Occipital lobe (tissue), 2 donors: ENCODE data around the gene LPGAT1. TPM values are rescaled to one million over a fixed set of nuclear protein-coding genes. Genes with fewer than 3 reads are reported as not detected.

Experiments
- DNase-seq: peaks from one replicate; lab custom pipeline; 2025; lab: John Stamatoyannopoulos, UW
- total RNA-seq: library from RNA; depleted of rRNA; stranded (reverse); fragments of >200 nt; gene quantifications from one replicate; pipeline ENCODE4 v1.2.3, GENCODE V29; 2014

Gene LPGAT1
- total RNA-seq, 1 donor from 2014 or later = 97.9 TPM

DNA sequence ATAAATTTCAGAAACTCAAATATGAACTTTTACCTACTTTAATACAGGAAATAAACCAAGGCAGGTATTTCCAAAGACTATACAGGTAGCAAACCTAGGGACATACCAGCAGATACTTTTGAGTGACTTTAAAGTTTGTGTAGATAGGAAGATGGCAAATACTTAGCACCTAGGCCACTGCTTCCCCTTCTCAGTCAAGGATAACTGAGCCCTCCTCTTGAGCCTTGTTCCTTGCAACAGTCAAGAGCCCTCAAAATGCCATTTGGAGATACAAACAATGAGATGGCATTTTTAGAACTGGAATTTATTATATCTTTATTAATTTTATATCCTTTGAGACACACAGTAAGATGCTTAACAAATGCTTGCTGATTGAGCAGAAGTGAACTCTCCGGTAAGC is 65.9 kb downstream of the LPGAT1 start:
- no peak for DNase-seq

DNA sequence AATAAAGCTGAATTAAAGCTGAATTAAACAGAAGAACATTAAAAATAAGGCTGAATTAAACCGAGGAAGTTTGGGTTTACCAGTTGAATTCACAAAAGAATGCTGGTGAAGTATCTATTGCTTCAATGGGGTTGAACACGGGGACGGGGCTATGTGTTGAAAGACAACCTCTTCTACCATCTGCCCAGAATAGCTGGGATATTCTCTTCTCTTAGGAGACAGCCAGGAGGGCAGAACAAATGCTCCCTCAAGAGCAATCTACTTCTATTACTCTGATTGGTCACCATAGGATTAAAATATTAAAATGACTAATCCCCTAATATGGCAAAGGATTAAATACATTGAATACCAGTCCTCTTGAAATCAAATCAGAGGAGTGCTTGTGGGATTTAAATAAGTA is 68.4 kb downstream of the LPGAT1 start:
- no peak for DNase-seq

DNA sequence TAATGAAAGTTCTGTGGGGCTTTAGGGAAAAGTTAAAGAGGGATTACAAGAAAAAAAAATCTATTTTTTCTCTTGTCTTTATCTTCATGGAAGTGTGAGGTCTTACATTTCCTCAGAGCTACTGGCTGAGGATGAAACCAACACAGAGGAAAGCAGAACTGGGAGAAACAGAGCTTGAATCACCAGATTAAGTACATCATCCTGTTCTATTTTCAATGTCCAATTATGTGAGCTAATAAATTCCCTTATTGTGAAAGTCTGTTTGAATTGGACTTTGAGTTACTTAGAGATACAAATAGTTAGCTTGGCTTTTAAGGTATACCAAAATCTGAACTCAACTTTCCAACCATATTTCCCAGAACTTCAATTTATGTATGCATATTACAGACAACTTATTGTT is 69.2 kb downstream of the LPGAT1 start:
- no peak for DNase-seq

DNA sequence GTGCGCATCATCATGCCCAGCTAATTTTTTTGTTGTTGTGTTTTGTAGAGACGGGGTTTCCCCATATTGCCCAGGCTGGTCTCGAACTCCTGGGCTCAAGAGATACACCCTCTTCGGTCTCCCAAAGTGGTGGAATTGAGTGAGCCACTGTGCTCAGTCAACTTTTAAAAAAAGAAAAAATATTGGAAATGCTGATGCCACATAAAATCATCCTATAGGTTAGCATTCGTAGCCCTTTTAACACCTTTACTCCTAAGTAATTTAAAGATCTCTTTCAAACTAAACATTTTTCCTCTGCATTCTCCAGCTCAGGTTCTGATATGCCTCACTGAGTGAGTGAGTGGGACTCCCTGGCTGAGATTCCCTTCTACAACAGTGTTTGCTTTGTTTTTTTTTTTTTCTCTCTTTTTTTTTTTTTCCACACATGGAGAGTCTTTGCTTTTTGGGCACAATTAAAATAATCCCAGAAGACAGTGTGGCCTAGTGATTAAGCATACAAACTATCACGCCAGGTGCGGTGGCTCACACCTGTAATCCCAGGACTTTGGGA is 74.0 kb downstream of the LPGAT1 start:
- DNase-seq = no peak

DNA sequence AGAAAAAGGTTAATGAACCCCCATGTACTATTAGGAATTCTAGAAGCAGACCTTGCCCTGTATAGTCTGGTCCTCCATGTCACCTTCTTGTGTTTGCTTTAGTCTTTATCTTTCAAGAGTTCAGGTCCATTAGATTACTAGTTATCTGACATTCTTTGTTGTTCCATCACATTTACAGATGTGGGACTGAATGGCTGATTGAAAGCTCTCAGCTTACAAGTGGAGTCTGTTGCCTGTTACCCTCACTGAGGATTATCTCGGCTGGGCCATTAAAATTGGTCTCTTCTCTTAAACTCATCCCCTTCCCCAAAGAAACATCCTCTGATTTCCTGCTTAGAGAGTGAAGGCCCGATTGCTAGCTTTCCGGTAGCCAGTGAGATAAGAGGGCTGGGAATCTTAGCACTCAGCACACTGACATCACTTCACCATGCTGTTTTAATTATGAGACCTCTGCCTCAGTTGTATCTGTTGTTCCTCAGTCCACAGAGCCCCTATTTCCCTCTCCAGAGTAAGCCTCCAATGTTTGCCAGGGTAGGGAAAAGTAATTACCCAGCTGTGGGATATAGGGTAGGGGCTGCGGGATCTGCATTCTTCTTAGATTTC is 76.8 kb downstream of the LPGAT1 start:
- DNase-seq = no peak

DNA sequence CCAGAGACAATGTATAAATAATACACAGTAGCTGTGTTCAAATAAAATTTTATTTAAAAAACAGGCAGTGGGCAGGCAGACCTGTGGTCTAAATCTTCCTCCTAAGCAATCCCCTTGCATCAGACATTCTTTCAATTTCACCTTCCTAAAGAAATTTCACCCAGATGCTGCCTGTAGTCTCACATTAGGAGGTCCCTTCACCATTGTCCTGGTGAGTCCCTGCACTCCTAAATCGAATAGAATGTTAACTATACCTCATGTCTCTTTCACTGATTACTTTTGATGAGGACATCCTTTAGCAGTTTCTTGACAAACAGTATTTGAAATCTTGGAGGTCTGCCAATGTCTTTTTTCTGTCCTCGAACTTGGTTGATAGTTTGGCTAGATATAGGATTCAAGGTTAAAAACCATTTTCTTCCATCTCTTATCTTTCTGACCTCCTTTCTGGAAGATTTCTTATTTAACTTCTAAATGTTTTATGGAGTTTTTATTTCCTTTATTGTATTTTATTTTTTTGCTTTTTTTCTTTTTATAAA is 77.5 kb downstream of the LPGAT1 start:
- DNase-seq = no peak

DNA sequence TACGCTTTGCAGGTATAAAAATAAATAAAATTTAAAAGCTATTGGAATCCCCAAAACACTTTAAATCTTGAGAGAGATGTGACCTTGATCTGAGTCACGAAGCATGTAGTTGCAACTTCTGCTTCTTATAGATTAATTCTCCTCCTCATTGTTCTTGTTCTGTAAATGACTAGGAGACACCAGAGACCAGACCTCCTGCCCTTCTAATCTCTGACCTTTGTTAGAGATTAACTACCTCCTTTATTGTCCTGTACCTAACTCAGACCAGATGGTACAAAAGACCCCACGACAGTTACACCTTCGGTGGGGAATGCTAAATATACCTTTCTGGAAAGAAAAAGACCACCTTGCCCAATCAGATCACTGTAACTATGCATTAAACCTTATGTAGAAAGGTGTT is 78.2 kb downstream of the LPGAT1 start:
- no peak for DNase-seq

DNA sequence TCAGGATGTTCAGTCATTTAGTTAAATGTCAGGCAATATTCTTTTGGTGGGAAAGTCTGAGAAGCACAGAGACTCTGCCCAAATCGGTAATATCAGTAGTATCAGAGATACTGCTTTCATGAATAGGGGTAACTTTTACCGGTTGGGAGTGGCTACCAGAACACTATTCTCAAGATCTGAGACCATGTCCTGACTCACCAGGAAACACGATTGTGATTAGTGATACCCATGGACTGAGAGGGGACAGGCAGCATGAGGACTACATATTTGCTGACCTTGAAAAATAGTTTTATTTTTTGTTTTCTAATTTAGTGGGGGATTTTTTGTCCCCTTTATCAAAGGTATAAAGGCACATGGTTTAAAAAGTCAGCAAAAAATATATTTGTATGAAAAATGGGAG is 79.1 kb downstream of the LPGAT1 start:
- no peak for DNase-seq

DNA sequence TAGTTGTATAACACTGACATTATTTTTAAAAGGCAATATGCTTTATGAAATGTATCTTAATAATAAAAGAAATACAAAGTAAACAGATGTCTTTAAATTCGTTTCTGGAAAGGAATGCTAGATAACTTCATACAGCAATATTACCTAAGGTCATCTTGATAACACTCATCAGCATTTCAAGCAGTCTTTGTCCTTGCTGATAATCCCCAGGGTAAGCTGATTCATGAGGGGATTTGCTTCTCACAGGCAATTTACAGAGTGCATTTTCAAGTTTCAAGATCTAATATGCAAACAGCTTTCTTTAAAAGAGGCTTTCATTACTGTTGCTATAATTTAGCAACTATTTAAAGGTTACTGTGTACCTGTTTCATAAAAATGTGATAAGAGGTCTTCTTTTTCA is 80.0 kb downstream of the LPGAT1 start:
- no peak for DNase-seq

DNA sequence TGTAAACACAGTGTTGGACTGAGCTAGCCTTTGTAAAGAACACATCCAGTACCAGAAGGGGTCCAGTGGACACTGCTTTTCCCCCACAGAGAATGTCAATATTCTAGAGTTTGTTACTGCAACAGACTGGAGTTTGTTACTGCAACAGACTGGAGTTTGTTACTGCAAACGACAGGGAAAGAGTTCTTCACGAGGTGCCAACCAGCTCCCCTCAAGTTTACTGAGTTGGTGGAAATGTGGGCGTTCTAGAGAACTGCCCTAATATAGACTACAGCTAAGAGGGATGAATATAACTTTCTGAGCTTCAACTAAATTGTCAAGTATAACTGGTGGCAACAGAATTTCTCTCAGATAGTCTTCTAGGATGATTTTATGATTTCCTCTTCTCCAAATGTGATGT is 81.3 kb downstream of the LPGAT1 start:
- DNase-seq = no peak

DNA sequence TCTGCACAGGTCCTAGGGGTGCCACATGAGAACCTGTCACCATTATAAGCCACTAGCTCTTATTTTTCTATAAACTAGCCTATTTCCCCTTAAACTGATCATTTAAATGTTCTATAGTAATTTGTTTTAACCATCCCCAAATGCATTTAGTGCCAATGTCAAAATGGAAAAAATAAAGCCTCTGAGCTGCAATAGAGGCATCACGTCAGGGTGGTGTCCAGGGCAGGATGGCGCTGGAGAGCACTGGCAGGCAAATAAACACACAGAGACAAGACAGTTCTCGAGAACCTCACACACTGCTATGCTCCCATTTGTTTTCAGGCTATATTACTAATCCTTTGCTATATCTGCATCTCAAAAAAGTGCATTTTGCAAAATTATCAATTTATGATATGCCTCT is 81.8 kb downstream of the LPGAT1 start:
- DNase-seq = no peak

DNA sequence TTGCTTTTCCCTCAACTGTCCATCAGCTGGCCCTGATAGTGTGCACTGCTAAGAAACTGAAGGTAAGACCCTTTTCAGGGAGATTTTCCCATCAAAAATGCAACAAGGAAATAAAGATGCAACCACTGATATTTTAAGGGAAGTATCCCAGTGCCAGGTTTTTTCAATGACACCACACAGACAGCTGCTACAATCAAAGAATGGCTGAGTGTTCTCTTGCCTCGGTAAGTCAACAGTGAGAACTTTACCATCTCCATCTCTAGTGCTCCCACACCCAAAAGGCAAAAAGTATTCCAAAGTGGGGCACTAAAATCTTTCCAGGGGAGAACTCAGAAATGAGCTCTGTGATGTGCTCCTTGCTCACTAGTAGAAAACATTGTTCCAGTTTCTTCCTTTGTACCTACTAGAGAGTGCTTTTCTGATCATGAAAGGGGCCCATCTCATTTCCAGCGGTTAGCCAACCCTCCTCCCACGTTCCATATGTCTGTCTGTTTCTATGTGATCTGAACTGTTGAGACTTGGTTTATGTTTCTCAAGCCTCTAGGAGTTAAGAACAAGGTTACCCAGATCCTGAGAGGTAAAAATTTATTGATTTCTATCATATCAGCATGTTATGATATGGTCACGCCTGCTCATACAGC is 87.6 kb downstream of the LPGAT1 start:
- no peak for DNase-seq

DNA sequence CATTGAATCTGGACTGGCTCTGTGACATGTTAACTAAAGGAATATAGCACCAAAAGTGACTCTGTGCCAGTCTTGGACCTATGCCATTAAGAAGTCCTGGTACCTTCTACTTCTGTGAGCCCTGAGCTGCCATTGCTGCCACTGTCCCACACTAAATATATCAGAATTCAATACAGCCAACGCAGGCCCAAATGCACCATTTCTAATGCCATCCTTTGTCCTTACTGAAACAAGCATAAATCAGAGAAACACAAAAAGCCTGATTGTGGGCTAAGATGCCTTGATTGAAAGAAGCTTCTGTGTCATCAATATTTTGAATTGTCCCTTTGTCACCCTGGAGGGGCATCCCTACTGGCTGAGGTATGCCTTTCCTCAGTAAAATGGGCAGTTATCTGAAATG is 88.3 kb downstream of the LPGAT1 start:
- DNase-seq = no peak

DNA sequence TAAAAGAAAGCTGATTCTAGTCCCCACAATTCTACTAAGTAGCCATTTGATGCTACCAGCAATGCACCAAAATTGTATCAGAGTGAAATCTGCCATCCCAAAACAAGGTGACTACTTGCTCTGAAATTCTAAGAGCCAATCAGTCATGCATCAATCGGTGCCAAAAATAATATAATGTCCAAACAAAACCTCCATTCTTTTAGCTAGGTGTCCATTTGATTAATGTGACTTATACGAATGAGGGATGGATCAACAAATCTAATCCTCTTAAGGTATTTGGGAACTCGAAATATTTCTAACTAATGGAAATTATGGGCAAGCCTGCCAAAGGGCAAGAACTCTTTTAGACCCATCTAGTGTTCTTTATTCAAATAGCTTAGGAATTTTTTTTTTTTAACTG is 88.8 kb downstream of the LPGAT1 start:
- no peak for DNase-seq

DNA sequence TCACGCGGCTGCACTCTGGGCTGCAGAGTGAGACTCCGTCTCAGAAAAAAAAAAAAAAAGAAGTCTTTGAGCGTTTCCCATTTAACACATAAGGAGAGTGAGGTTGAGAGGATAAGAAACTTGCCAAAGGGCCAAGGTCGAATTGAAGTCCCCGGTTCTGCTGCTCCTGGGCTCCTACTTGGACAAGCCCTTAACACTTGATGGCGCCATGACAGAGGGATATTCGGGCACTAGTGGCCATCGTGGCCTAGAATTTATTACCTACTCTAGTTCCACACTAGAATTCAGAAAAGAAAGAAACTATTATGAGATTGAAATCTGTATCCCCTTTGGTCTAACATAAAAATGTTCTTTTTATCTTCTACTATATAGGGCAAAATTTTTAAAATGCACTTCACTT is 89.4 kb downstream of the LPGAT1 start:
- no peak for DNase-seq

DNA sequence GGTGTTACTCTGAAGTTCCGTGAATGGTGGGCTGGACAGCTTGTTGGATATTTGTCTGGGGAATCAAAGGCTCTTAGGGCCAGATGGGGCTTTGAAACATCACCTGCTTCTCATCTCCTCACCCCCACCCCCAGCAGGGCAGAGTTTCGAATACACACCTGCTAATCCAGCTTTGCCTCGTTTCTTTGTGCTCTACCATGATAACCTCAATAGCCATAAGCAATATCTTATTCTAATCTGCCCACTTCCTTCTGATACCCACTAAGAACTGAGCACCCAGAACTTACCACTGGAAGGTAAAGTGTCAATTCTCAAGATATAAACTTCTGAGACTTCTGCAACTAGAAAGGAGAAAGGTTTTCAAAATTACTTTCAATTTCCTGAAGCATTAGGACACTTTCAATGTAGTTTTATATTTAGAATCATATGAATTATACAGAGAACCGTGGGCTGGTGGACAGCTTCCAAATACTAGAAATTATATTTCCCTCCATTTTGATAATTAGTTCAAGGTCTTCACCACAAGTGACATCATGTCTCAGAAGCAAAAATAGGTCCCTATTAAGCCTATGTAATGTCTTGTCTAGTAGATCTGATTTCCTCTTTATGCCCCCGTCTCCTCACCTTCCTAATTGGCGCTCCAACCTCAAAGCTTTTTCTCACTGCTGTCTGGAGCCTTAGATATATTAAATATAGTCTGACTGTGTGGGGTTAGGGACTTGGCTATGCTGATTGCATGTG is 90.7 kb downstream of the LPGAT1 start:
- no peak for DNase-seq

DNA sequence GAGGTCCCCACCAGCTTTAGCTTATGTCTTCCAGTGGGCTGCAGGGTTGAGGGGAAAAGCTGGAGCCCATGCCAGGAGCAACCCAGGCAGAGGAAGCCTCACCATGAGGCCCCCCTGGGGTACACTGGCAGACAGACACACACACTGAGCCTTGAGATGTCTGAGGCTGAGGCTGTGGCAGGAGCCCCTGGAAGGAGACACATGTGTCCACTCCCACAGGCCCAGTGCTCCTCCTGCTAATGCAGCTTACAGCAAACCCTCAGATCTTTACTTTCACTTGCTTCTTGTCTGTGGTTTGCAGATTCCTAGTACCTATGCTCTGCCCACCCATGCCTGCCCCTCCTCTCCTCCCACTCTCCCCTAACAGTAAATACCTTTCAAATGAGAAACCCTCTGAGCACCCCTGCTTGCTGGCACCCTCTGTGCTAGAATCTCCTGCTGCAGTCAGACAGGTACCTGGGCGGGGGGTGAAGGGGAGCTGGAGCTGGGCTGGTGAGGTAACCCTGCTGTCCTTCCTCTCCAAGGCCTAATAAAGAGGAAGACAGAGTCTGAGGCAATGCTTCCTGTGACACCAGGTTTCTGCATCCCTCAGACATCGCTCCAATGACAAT is 91.8 kb downstream of the LPGAT1 start:
- DNase-seq = no peak

DNA sequence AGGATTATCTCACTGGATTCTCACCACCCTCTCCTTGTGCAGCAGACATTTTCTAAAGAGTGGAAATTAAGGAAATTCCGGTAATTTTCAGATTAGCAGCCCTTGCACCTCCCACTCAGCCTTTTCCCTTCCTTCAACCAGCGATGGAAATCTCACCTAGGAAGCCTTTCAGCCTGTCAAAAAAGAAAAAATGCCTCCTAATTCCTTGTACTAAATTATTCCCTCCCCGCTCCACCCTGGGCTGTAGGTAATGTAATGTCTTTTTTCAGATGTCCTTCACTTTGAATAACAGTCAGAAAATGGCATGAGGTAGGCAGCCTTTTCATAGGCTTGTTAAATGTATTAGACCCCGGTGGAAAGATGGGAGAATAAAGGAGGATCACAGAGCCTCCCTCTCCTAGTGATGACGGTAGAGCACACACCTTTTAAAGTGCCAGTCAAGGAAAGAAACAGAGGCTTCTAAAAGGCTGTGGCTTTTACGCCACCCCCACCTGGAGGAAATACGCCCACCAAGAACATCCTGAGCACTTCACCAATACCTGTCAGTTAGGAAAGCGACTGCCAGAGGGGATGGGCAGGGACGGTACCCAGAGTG is 92.4 kb downstream of the LPGAT1 start:
- DNase-seq = no peak

DNA sequence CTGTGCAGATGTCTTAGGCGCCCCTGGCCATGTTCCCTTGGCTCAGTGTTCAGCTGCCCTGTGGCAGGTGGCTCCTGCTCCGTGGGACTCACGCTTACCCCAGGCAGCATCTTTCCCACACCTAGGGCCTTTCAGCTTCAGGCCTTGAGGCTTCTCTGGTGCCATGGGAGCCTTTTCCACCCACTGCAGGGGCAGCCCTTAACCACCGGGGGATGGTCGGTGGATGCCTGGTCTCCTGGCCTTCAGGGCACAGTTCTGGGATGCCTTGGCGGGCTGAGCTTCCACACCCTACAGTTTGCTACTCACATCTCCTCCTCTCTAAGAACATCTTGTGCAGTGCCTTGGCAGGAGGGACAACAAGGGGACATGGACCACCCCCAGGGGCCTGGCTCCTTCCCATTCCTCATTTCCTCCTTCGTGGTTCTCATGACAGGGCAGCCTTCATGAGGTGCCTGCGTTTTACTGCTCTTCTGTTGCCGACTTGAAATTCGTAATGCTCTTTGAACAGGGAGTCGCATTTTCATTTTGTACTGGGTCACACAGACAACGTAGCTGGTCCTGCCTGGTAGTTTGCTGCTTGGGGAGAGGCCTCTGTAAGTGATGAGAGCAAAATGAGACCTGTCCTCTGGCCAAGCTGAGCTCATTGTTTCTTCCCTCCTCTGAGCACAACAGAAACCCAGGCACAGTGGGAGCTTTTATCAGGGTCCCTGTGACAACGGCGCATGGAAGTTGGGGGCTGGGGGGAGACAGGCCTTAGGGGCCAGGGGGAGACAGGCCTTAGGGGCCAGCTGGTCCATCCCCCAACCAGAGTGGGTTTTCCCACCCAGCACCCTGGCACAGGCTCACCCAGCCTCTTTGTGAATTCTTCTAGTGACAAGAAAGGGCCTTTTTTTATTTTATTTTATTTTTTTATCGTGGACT is 93.2 kb downstream of the LPGAT1 start:
- DNase-seq = peak; percentile 19

DNA sequence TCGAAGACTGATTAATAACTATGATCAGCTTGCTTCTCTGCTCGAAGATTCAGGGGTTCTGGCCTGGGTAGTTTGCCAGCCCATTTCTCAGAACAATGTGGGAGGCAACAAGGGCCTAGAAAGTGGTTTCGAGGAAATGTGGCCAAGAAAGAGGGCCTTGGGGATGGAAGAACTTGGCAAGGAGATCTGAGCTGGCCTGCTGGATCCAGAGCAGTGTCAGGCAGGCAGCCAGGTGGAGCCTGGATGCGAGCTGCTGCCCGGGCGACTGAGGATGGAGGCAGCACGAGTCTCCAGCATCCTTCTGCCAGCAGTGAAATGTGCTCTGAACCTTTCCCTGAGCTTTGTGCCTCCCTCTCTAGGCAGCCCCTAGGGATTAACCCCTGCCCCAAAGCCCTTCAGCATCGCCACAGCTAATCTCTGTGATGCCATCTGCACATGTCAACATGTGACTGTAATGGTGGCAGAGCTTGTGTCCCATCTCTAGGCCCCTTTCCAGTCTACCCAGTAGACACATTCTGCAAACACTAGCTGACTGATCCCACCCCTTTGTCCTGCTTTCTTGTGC is 94.1 kb downstream of the LPGAT1 start:
- peak; percentile 41 for DNase-seq
